RWPE2 (cell line): ENCODE measurements around the gene GRAP2.

Experiments
- ATAC-seq: fragments of 200-7000 bp; cut with Tn5 transposase; 3 replicates; pipeline ENCODE4 v1.9.1; 2021; ENCODE audit warnings: low read depth
- DNase-seq: peaks from one replicate; pipeline ENCODE4 v3.0.0-alpha.2; 2020; ENCODE audit warnings: low spot score
- H3K27ac ChIP-seq: fragments of 450-650 bp; 2 replicates; pipeline ENCODE4 v1.5.1; 2017; ENCODE audit warnings: mild to moderate bottlenecking; ENCODE audit not compliant: poor library complexity, severe bottlenecking
- H3K27me3 ChIP-seq: fragments of 250-450 bp; sonication (Bioruptor Pico); 2 replicates; pipeline ENCODE4 v1.5.1; 2021; ENCODE audit warnings: mild to moderate bottlenecking, moderate library complexity; ENCODE audit not compliant: insufficient read depth, poor library complexity, severe bottlenecking
- H3K36me3 ChIP-seq: fragments of 250-450 bp; sonication (Bioruptor Pico); 2 replicates; pipeline ENCODE4 v1.5.1; 2020; ENCODE audit warnings: low read depth, mild to moderate bottlenecking, moderate library complexity
- H3K4me1 ChIP-seq: fragments of 250-450 bp; sonication (Bioruptor Pico); 2 replicates; pipeline ENCODE4 v1.5.1; 2021; ENCODE audit warnings: mild to moderate bottlenecking, moderate library complexity; ENCODE audit not compliant: insufficient read depth, poor library complexity, severe bottlenecking
- H3K4me3 ChIP-seq: fragments of 250-450 bp; sonication (Bioruptor Pico); 2 replicates; pipeline ENCODE4 v1.5.1; 2021; ENCODE audit warnings: mild to moderate bottlenecking, moderate library complexity; ENCODE audit not compliant: severe bottlenecking
- H3K9me3 ChIP-seq: fragments of 250-450 bp; sonication (Bioruptor Pico); 2 replicates; pipeline ENCODE4 v1.5.1; 2021; ENCODE audit warnings: mild to moderate bottlenecking, moderate library complexity; ENCODE audit not compliant: severe bottlenecking
- CTCF ChIP-seq: fragments of 450-650 bp; IDR thresholded peaks from one replicate; pipeline ENCODE4 v1.5.1; 2017; ENCODE audit warnings: mild to moderate bottlenecking, moderate library complexity; ENCODE audit not compliant: poor library complexity, severe bottlenecking

Gene GRAP2

GRCh38 chr22:39967996-39968972 lies 67.4 kb downstream of the GRAP2 start:
- Histone ChIP-seq H3K27ac (no peak overlapping the region), H3K4me3 (no peak overlapping the region), H3K27me3 (no peaks in the 10 kb centered on the region), H3K4me1 (peaks cover 2% of the 10 kb centered on the region), H3K9me3 (no peaks in the 10 kb centered on the region), H3K36me3 (no peaks in the 10 kb centered on the region)
- DNase-seq: no peak
- TF ChIP-seq CTCF: no peak
- no peak for ATAC-seq

- ATAC-seq (no peak), DNase-seq (no peak)
- no peak overlapping the region for H3K27ac ChIP-seq
- peaks cover 2% of the 10 kb centered on the region for H3K4me1 ChIP-seq
- no peak for TF ChIP-seq CTCF
- no peaks in the 10 kb centered on the region for H3K9me3 ChIP-seq
- no peak overlapping the region for H3K4me3 ChIP-seq
- no peaks in the 10 kb centered on the region for H3K27me3 ChIP-seq
- no peaks in the 10 kb centered on the region for H3K36me3 ChIP-seq
Observed at GRCh38 chr22:39970742-39971141, 69.9 kb downstream of the GRAP2 start.

- Histone ChIP-seq H3K36me3 (no peaks in the 10 kb centered on the region), H3K27me3 (no peaks in the 10 kb centered on the region), H3K4me3 (no peak overlapping the region), H3K4me1 (no peaks in the 10 kb centered on the region), H3K27ac (no peak overlapping the region), H3K9me3 (no peaks in the 10 kb centered on the region)
- no peak for ATAC-seq
- TF ChIP-seq CTCF: no peak
- no peak for DNase-seq
Observed at GRCh38 chr22:39972641-39973040, 71.8 kb downstream of the GRAP2 start.

GRCh38 chr22:39973656-39974055 lies 72.8 kb downstream of the GRAP2 start:
- Histone ChIP-seq H3K4me3 (no peak overlapping the region), H3K36me3 (no peaks in the 10 kb centered on the region), H3K9me3 (no peaks in the 10 kb centered on the region), H3K4me1 (no peaks in the 10 kb centered on the region), H3K27me3 (no peaks in the 10 kb centered on the region), H3K27ac (no peak overlapping the region)
- DNase-seq: no peak
- no peak for ATAC-seq
- TF ChIP-seq CTCF: no peak

- H3K4me1 ChIP-seq: no peaks in the 10 kb centered on the region
- H3K4me3 ChIP-seq: no peak overlapping the region
- DNase-seq (no peak), ATAC-seq (no peak)
- no peaks in the 10 kb centered on the region for H3K36me3 ChIP-seq
- H3K27me3 ChIP-seq: no peaks in the 10 kb centered on the region
- no peaks in the 10 kb centered on the region for H3K9me3 ChIP-seq
- no peak overlapping the region for H3K27ac ChIP-seq
- no peak for TF ChIP-seq CTCF
Observed at GRCh38 chr22:39974065-39974464, 73.2 kb downstream of the GRAP2 start.
